SK-N-SH (cell line): ENCODE results near the gene JAKMIP1. TPM values are rescaled to one million over a fixed set of nuclear protein-coding genes. Genes with fewer than 3 reads are reported as not detected.

Experiments used
- CTCF ChIA-PET: fragments of 300-600, 350-600 bp; formaldehyde crosslinking; extraction: SDS; loops from one replicate; lab custom pipeline; 2021; lab: Yijun Ruan, JAX
- POLR2A ChIA-PET: fragments of 350-600 bp; sonication (Branson Sonifier 250); formaldehyde crosslinking; extraction: SDS; loops from one replicate; lab custom pipeline; 2020; ENCODE audit warnings: antibody characterized with exemption, inconsistent platforms; lab: Yijun Ruan, JAX
- DNase-seq: peaks from one replicate; pipeline ENCODE4 v3.0.0; 2012
- H2AFZ ChIP-seq: fragments of 200-600 bp; sonication (generic); 2 replicates; pipeline ENCODE4 v1.8.1; 2016; ENCODE audit warnings: antibody characterized with exemption, mild to moderate bottlenecking, low read depth
- H3F3A ChIP-seq: fragments of 200-600 bp; sonication (generic); replicated peaks from 2 replicates; pipeline ENCODE3; 2016; ENCODE audit warnings: antibody characterized with exemption, mild to moderate bottlenecking; ENCODE audit not compliant: insufficient read depth
- H3K27ac ChIP-seq, 2 experiments: fragments of 200-500 bp in 1 of 2; fragments of 200-600 bp in 1 of 2; sonication (Bioruptor generic) in 1 of 2; sonication (generic), shearing (Covaris generic) in 1 of 2; 2 replicates each; pipeline versions ENCODE4 v1.5.1 to v1.6.1; 2014 to 2016; ENCODE audit warnings: low read depth in 2 of 2, inconsistent platforms in 1 of 2, low read length in 1 of 2, mild to moderate bottlenecking in 1 of 2, mixed read lengths in 1 of 2
- H3K27me3 ChIP-seq: fragments of 200-600 bp; sonication (generic), shearing (Covaris generic); 2 replicates; pipeline ENCODE4 v1.6.1; 2016; ENCODE audit warnings: mixed run types; ENCODE audit not compliant: insufficient read depth
- H3K36me3 ChIP-seq, 2 experiments: fragments of 200-500 bp in 1 of 2; fragments of 200-600 bp in 1 of 2; sonication (Bioruptor generic) in 1 of 2; sonication (generic) in 1 of 2; replicated peaks in 1 of 2; 2 replicates each; pipeline versions ENCODE3 to v1.5.1; 2014 to 2016; ENCODE audit warnings: low read length in 1 of 2, mild to moderate bottlenecking in 1 of 2; ENCODE audit not compliant: insufficient read depth in 2 of 2, control insufficient read depth in 1 of 2
- H3K4me1 ChIP-seq, 2 experiments: fragments of 200-500 bp in 1 of 2; fragments of 200-600 bp in 1 of 2; sonication (Bioruptor generic) in 1 of 2; sonication (generic), shearing (Covaris generic) in 1 of 2; 2 replicates each; pipeline versions ENCODE4 v1.5.1 to v1.6.1; 2014 to 2016; ENCODE audit warnings: low read depth in 1 of 2, low read length in 1 of 2, mixed run types in 1 of 2; ENCODE audit not compliant: insufficient read depth in 2 of 2, control insufficient read depth in 1 of 2
- H3K4me2 ChIP-seq: fragments of 200-600 bp; sonication (generic), shearing (Covaris generic); 2 replicates; pipeline ENCODE4 v1.6.1; 2017; ENCODE audit warnings: mixed run types
- H3K4me3 ChIP-seq, 2 experiments: fragments of 200-500 bp in 1 of 2; fragments of 200-600 bp in 1 of 2; sonication (Bioruptor generic) in 1 of 2; sonication (generic), shearing (Covaris generic) in 1 of 2; 2 replicates each; pipeline versions ENCODE4 v1.5.1 to v1.8.1; 2014 to 2016; ENCODE audit warnings: low read depth in 2 of 2, inconsistent platforms in 1 of 2, low read length in 1 of 2, mild to moderate bottlenecking in 1 of 2, mixed read lengths in 1 of 2, moderate library complexity in 1 of 2
- H3K79me2 ChIP-seq: fragments of 200-600 bp; sonication (generic); 2 replicates; pipeline ENCODE4 v1.8.1; 2017; ENCODE audit warnings: mild to moderate bottlenecking; ENCODE audit not compliant: insufficient read depth
- H3K9ac ChIP-seq: fragments of 200-600 bp; sonication (generic); 2 replicates; pipeline ENCODE4 v1.6.1; 2017; ENCODE audit warnings: mixed run types
- H3K9me2 ChIP-seq: fragments of 200-600 bp; sonication (generic); 2 replicates; pipeline ENCODE4 v1.6.1; 2017; ENCODE audit warnings: mixed run types
- H3K9me3 ChIP-seq: fragments of 200-600 bp; sonication (generic); 2 replicates; pipeline ENCODE4 v1.6.1; 2017; ENCODE audit warnings: mixed run types, mild to moderate bottlenecking, moderate library complexity
- H4K20me1 ChIP-seq: fragments of 200-600 bp; sonication (generic); 2 replicates; pipeline ENCODE4 v1.6.1; 2017; ENCODE audit warnings: mild to moderate bottlenecking, mixed run types; ENCODE audit not compliant: insufficient read depth
- CHD2 ChIP-seq: fragments of 150-350 bp; IDR thresholded peaks from 2 replicates; pipeline ENCODE4 v1.6.1; 2018; ENCODE audit warnings: low read length; ENCODE audit not compliant: partially characterized antibody
- CTCF ChIP-seq: fragments of 200-600 bp; sonication (generic); IDR thresholded peaks from 2 replicates; pipeline ENCODE4 v1.6.1; 2017; ENCODE audit warnings: antibody characterized with exemption, mild to moderate bottlenecking, moderate library complexity
- ELF1 ChIP-seq: IDR thresholded peaks from 2 replicates; pipeline ENCODE4 v1.4.0; 2012
- EZH2phosphoT487 ChIP-seq: fragments of 200-600 bp; sonication (generic); IDR thresholded peaks from 2 replicates; pipeline ENCODE4 v1.6.1; 2017; ENCODE audit warnings: low read depth, mixed run types, mild to moderate bottlenecking, antibody characterized with exemption, moderate library complexity, borderline replicate concordance
- FOXJ3 ChIP-seq: sonication (generic); formaldehyde crosslinking; IDR thresholded peaks from 2 replicates; pipeline ENCODE4 v1.5.1; 2020; ENCODE audit warnings: mild to moderate bottlenecking, missing genetic modification reagents
- FOXM1 ChIP-seq: IDR thresholded peaks from 2 replicates; pipeline ENCODE4 v1.4.0; 2012; ENCODE audit warnings: low read depth, mild to moderate bottlenecking
- GATA2 ChIP-seq: sonication (generic); formaldehyde crosslinking; IDR thresholded peaks from 2 replicates; pipeline ENCODE4 v1.5.0; 2020; ENCODE audit warnings: mild to moderate bottlenecking, missing genetic modification reagents
- JUND ChIP-seq: IDR thresholded peaks from 2 replicates; pipeline ENCODE4 v1.4.0; 2012
- MAX ChIP-seq: IDR thresholded peaks from 2 replicates; pipeline ENCODE4 v1.4.0; 2012; ENCODE audit warnings: low read depth
- MEF2A ChIP-seq: IDR thresholded peaks from 2 replicates; pipeline ENCODE4 v1.4.0; 2012; ENCODE audit warnings: low read depth, borderline replicate concordance
- NRF1 ChIP-seq: IDR thresholded peaks from 2 replicates; pipeline ENCODE4 v1.6.1; 2012; ENCODE audit warnings: low read depth, mild to moderate bottlenecking, low read length
- PBX3 ChIP-seq: IDR thresholded peaks from 2 replicates; pipeline ENCODE4; 2012
- RAD21 ChIP-seq: IDR thresholded peaks from 2 replicates; pipeline ENCODE4 v1.6.1; 2012; ENCODE audit warnings: mild to moderate bottlenecking, low read length
- RCOR1 ChIP-seq: fragments of 150-350 bp; IDR thresholded peaks from 2 replicates; pipeline ENCODE4 v1.6.1; 2017; ENCODE audit warnings: antibody characterized with exemption, low read length
- RFX5 ChIP-seq: IDR thresholded peaks from 2 replicates; pipeline ENCODE4 v1.6.1; 2012; ENCODE audit warnings: mild to moderate bottlenecking, improper control_type of control experiment, low read length
- RXRA ChIP-seq: IDR thresholded peaks from 2 replicates; pipeline ENCODE4 v1.4.0; 2012; ENCODE audit warnings: low read depth, mild to moderate bottlenecking, borderline replicate concordance
- SIN3A ChIP-seq: IDR thresholded peaks from 2 replicates; pipeline ENCODE4 v1.6.1; 2012; ENCODE audit warnings: low read depth, mild to moderate bottlenecking, low read length, moderate library complexity, borderline replicate concordance
- SMC3 ChIP-seq: IDR thresholded peaks from 2 replicates; pipeline ENCODE4 v1.6.1; 2012; ENCODE audit warnings: low read depth, low read length, improper control_type of control experiment
- TCF12 ChIP-seq: IDR thresholded peaks from 2 replicates; pipeline ENCODE4 v1.4.0; 2012
- USF1 ChIP-seq: IDR thresholded peaks from 2 replicates; pipeline ENCODE4 v1.4.0; 2012; ENCODE audit warnings: low read depth, borderline replicate concordance
- WGBS: methylation state at CpG from one replicate; pipeline ENCODE4 v1.1.6; 2017; ENCODE audit warnings: low lambda C conversion rate; 5-methylcytosine and 5-hydroxymethylcytosine counted together
- polyA plus RNA-seq, 3 experiments: library from polyadenylated mRNA; depleted of rRNA; stranded (reverse); fragments of >200 nt; gene quantifications; 2 replicates each; pipeline ENCODE4 v1.2.3, GENCODE V29; 2012

Gene JAKMIP1
- polyA plus RNA-seq, 1 of the 3 experiments (the other 2 are of a cell fraction), result 0.54 TPM

GRCh38 chr4:6019316-6020263 lies 180.8 kb downstream of the JAKMIP1 start:
- ChIA-PET CTCF (interaction anchor here (0.6 to 5.2 kb wide), 39 partner anchors 9 to 247 kb away, joined by 3 to 80 read pairs (median 4); no protein-coding TSS in a partner anchor), POLR2A (no interaction called here)
- Histone ChIP-seq H3K4me2 (no peak overlapping the region), H2AFZ (no peak overlapping the region), H3F3A (no peaks in the 10 kb centered on the region), H3K9ac (no peak overlapping the region), H3K9me3 (no peaks in the 10 kb centered on the region), H3K27me3 (no peaks in the 10 kb centered on the region), H3K27ac (no peak overlapping the region), H4K20me1 (no peaks in the 10 kb centered on the region), H3K79me2 (no peaks in the 10 kb centered on the region), H3K4me3 (no peak overlapping the region; a peak in 1 of 4 replicates), H3K36me3 (no peaks in the 10 kb centered on the region), H3K9me2 (no peaks in the 10 kb centered on the region), H3K4me1 (no peaks in the 10 kb centered on the region; a peak in 1 of 4 replicates)
- DNase-seq, result peak; percentile 72
- 34% methylated on average over 22 of the region's 22 CpGs for WGBS
- TF ChIP-seq RAD21, result peak; percentile 64
- peak; percentile 60 for TF ChIP-seq CTCF
- no peak for TF ChIP-seq ELF1
- 0 out of 2 replicates have a peak, but pooled peaks have one; percentile 7 for TF ChIP-seq SMC3

GRCh38 chr4:6018331-6018730 lies 182.0 kb downstream of the JAKMIP1 start, which contains the start of gene C4orf50:
Gene C4orf50, minus strand, starts transcription at chr4:6018431.
- Histone ChIP-seq H3K4me2 (no peak within 1 kb of the TSS), H3K27me3 (no peaks in the 10 kb centered on the region), H3K79me2 (no peaks in the 10 kb centered on the region)
- WGBS, result 36% methylated on average over 8 of the region's 8 CpGs
- TF ChIP-seq SMC3 (no peak), TCF12 (no peak), USF1 (no peak), EZH2phosphoT487 (no peak), GATA2 (CRISPR knock-in tag) (no peak), MEF2A (no peak), RXRA (no peak), FOXJ3 (CRISPR knock-in tag) (no peak), CHD2 (no peak), RFX5 (no peak), RAD21 (no peak), JUND (no peak), NRF1 (no peak), SIN3A (no peak), CTCF (no peak), MAX (no peak), FOXM1 (no peak), RCOR1 (no peak), PBX3 (no peak)
- TF ChIP-seq, all 33 proteins: peak for 0
- Histone ChIP-seq H3K9ac (no peak within 1 kb of the TSS), H3K9me3 (no peaks in the 10 kb centered on the region), H4K20me1 (no peaks in the 10 kb centered on the region), H3F3A (no peaks in the 10 kb centered on the region), H3K4me1 (no peaks in the 10 kb centered on the region; a peak in 1 of 4 replicates), H3K27ac (no peak within 1 kb of the TSS), H3K9me2 (no peaks in the 10 kb centered on the region), H3K4me3 (no peak within 1 kb of the TSS), H2AFZ (no peak within 1 kb of the TSS), H3K36me3 (no peaks in the 10 kb centered on the region)
- ChIA-PET POLR2A (no interaction called here), CTCF (interaction anchor here (1.0 to 5.2 kb wide), 9 partner anchors 10 to 211 kb away, joined by 3 to 80 read pairs (median 8); no protein-coding TSS in a partner anchor)
- DNase-seq, result no peak
